Mammary epithelial cell (primary cell): Measurements from ENCODE around the gene CDH13.

Experiments used
- EZH2 ChIP-seq: IDR thresholded peaks from 2 replicates; pipeline ENCODE4 v1.6.1; 2012; ENCODE audit warnings: low read length, inconsistent platforms, borderline replicate concordance
- TF ChIP-seq, protein P1 (sequence below), 2 donors: IDR thresholded peaks in 1 of 2; conservative IDR thresholded peaks in 1 of 2; 2 replicates each; pipeline ENCODE4 v1.5.1; 2011 to 2012; ENCODE audit warnings: inconsistent platforms in 2 of 2, low read length in 2 of 2, mild to moderate bottlenecking in 2 of 2, control low read depth in 1 of 2, low read depth in 1 of 2; ENCODE audit not compliant: insufficient read depth in 1 of 2; ENCODE audit errors: extremely low read depth in 1 of 2

DNA sequence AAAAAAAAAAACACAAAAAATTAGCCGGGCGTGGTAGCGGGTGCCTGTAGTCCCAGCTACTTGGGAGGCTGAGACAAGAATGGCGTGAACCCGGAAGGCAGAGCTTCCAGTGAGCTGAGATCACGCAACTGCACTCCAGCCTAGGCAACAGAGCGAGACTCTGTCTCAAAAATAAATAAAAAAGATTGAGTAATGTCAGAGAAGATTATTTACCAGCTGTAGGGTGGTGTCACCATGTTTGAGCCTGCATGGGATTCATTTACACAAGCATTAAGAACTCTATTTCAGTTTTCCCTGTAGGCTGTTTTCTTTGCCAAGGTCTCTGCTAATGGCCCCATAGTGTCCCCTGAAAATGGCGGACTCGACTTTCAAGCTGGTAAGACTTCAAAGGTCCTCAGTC, 575.0 kb downstream of the CDH13 start:
- TF ChIP-seq EZH2, result no peak
- TF ChIP-seq, protein P1, sequence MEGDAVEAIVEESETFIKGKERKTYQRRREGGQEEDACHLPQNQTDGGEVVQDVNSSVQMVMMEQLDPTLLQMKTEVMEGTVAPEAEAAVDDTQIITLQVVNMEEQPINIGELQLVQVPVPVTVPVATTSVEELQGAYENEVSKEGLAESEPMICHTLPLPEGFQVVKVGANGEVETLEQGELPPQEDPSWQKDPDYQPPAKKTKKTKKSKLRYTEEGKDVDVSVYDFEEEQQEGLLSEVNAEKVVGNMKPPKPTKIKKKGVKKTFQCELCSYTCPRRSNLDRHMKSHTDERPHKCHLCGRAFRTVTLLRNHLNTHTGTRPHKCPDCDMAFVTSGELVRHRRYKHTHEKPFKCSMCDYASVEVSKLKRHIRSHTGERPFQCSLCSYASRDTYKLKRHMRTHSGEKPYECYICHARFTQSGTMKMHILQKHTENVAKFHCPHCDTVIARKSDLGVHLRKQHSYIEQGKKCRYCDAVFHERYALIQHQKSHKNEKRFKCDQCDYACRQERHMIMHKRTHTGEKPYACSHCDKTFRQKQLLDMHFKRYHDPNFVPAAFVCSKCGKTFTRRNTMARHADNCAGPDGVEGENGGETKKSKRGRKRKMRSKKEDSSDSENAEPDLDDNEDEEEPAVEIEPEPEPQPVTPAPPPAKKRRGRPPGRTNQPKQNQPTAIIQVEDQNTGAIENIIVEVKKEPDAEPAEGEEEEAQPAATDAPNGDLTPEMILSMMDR (conservative IDR thresholded peaks at IDR 0.05 in 1 of 2, IDR thresholded peaks at IDR 0.05 in 1 of 2; ENCODE audit: extremely low read depth in 1 of 2, insufficient read depth in 1 of 2, low read depth in 1 of 2, low read length in 2 of 2), result no peak
